HepG2 (cell line): ENCODE data around the gene EFEMP2. TPM values are rescaled to one million over a fixed set of nuclear protein-coding genes. Genes with fewer than 3 reads are reported as not detected.

ENCODE experiments used
- ASH2L ChIP-seq: fragments of 300-600, 200-600 bp; sonication (generic); IDR thresholded peaks from 2 replicates; pipeline ENCODE4 v1.7.0; 2017; ENCODE audit warnings: low read depth, mild to moderate bottlenecking, moderate library complexity, mixed read lengths, low read length; ENCODE audit not compliant: insufficient read length
- CREM ChIP-seq, 2 experiments: sonication (generic) in 1 of 2; formaldehyde crosslinking in 1 of 2; IDR thresholded peaks; 2 replicates each; pipeline versions ENCODE4 v1.4.0 to v1.6.1; 2016 to 2020; ENCODE audit warnings: antibody characterized with exemption in 1 of 2, mild to moderate bottlenecking in 1 of 2, missing genetic modification reagents in 1 of 2
- DPF2 ChIP-seq: sonication (generic); formaldehyde crosslinking; IDR thresholded peaks from 2 replicates; pipeline ENCODE4 v1.4.0; 2020; ENCODE audit warnings: mild to moderate bottlenecking, low read depth, missing genetic modification reagents, borderline replicate concordance
- EHMT2 ChIP-seq: fragments of 200-600 bp; sonication (generic); IDR thresholded peaks from 2 replicates; pipeline ENCODE4 v1.7.0; 2017; ENCODE audit warnings: antibody characterized with exemption, low read depth, low read length, borderline replicate concordance
- FOSL2 ChIP-seq: sonication (generic); formaldehyde crosslinking; IDR thresholded peaks from 2 replicates; pipeline ENCODE4 v1.4.0; 2020; ENCODE audit warnings: missing genetic modification reagents
- FOXA1 ChIP-seq, 2 experiments: fragments of 450-650 bp in 1 of 2; sonication (generic) in 1 of 2; formaldehyde crosslinking in 1 of 2; IDR thresholded peaks; 2 replicates each; pipeline versions ENCODE4 v1.4.0 to v1.6.1; 2016 to 2020; ENCODE audit warnings: missing genetic modification reagents in 1 of 2
- MATR3 ChIP-seq: sonication (generic); formaldehyde crosslinking; IDR thresholded peaks from 2 replicates; pipeline ENCODE4 v1.4.0; 2020; ENCODE audit warnings: missing genetic modification reagents
- MBNL3 ChIP-seq: fragments of 250-450 bp; sonication (Bioruptor Pico); conservative IDR thresholded peaks from 2 replicates; pipeline ENCODE4 v1.8.0; 2022; ENCODE audit warnings: mild to moderate bottlenecking, inconsistent platforms
- NFIB ChIP-seq: sonication (generic); formaldehyde crosslinking; IDR thresholded peaks from 2 replicates; pipeline ENCODE4 v1.9.0; 2021; ENCODE audit warnings: missing genetic modification reagents, mild to moderate bottlenecking, borderline replicate concordance
- NKX3-1 ChIP-seq: sonication (generic); formaldehyde crosslinking; IDR thresholded peaks from 2 replicates; pipeline ENCODE4 v1.5.0; 2020; ENCODE audit warnings: missing genetic modification reagents
- NR2F6 ChIP-seq, 2 experiments: IDR thresholded peaks; 2 replicates each; pipeline ENCODE4 v1.6.1; 2016; ENCODE audit warnings: antibody characterized with exemption in 1 of 2, mild to moderate bottlenecking in 1 of 2
- RELA ChIP-seq: sonication (generic); formaldehyde crosslinking; IDR thresholded peaks from 2 replicates; pipeline ENCODE4 v1.4.0; 2020; ENCODE audit warnings: missing genetic modification reagents
- ZBTB3 ChIP-seq: sonication (generic); formaldehyde crosslinking; IDR thresholded peaks from 2 replicates; pipeline ENCODE4 v1.4.0; 2020; ENCODE audit warnings: low read depth, mild to moderate bottlenecking, moderate library complexity, missing genetic modification reagents, borderline replicate concordance
- ZFY ChIP-seq: sonication (generic); formaldehyde crosslinking; IDR thresholded peaks from 2 replicates; pipeline ENCODE4 v1.4.0; 2020; ENCODE audit warnings: missing genetic modification reagents
- ZNF253 ChIP-seq: sonication (generic); formaldehyde crosslinking; IDR thresholded peaks from 2 replicates; pipeline ENCODE4 v1.8.0; 2022; ENCODE audit warnings: mild to moderate bottlenecking, missing genetic modification reagents, borderline replicate concordance
- ZNF552 ChIP-seq: sonication (generic); formaldehyde crosslinking; IDR thresholded peaks from 2 replicates; pipeline ENCODE4 v1.9.0; 2022; ENCODE audit warnings: missing genetic modification reagents, mild to moderate bottlenecking, borderline replicate concordance
- ZNF841 ChIP-seq: sonication (generic); formaldehyde crosslinking; IDR thresholded peaks from 2 replicates; pipeline ENCODE4 v1.8.1; 2023; ENCODE audit warnings: missing genetic modification reagents, borderline replicate concordance
- polyA plus RNA-seq, 8 experiments: library from polyadenylated mRNA; depleted of rRNA in 3 of 8; stranded (reverse) in 7 of 8; unstranded in 1 of 8; fragments of >200 nt; fragmentation: Illumina TruSeq in 4 of 8; extraction: Trizol in 4 of 8; gene quantifications; 2 replicates each; pipeline versions ENCODE4 v1.2.1 to v1.2.3, GENCODE V29; 2011 to 2016; ENCODE audit warnings: low read depth in 4 of 8, missing spikeins in 1 of 8, mixed read lengths in 1 of 8; ENCODE audit not compliant: insufficient read depth in 1 of 8
- total RNA-seq, 5 experiments: library from RNA; depleted of rRNA; stranded (reverse); fragments of >200 nt; fragmentation: Illumina TruSeq; extraction: Trizol; gene quantifications; 2 replicates each; pipeline ENCODE4 v1.2.3, GENCODE V29; 2016; ENCODE audit warnings: low read depth in 1 of 5
- TF ChIP-seq, protein P1 (sequence below): sonication (generic); formaldehyde crosslinking; conservative IDR thresholded peaks from 2 replicates; pipeline ENCODE4 v1.5.0; 2020; ENCODE audit warnings: missing genetic modification reagents
- TF ChIP-seq, protein P2 (sequence below): sonication (generic); formaldehyde crosslinking; IDR thresholded peaks from 2 replicates; pipeline ENCODE4 v1.5.0; 2020; ENCODE audit warnings: mild to moderate bottlenecking, missing genetic modification reagents
- TF ChIP-seq, protein P3 (sequence below): sonication (generic); formaldehyde crosslinking; IDR thresholded peaks from 2 replicates; pipeline ENCODE4 v1.4.0; 2020; ENCODE audit warnings: missing genetic modification reagents
- TF ChIP-seq, protein P4 (sequence below): sonication (generic); formaldehyde crosslinking; IDR thresholded peaks from 2 replicates; pipeline ENCODE4 v1.5.0; 2020; ENCODE audit warnings: missing genetic modification reagents
- TF ChIP-seq, protein P5 (sequence below): conservative IDR thresholded peaks from 2 replicates; pipeline ENCODE4 v1.6.1; 2018; ENCODE audit warnings: missing genetic modification reagents
- TF ChIP-seq, protein P6 (sequence below): sonication (generic); formaldehyde crosslinking; IDR thresholded peaks from 2 replicates; pipeline ENCODE4 v1.4.0; 2020; ENCODE audit warnings: missing genetic modification reagents, low read depth, mild to moderate bottlenecking, borderline replicate concordance

EFEMP2 gene
- total and polyA plus RNA-seq, 2 of the 13 experiments (the other 11 are each of a cell fraction or from before 2014, with no cell fraction given), result 7.4 to 29.7 TPM

DNA sequence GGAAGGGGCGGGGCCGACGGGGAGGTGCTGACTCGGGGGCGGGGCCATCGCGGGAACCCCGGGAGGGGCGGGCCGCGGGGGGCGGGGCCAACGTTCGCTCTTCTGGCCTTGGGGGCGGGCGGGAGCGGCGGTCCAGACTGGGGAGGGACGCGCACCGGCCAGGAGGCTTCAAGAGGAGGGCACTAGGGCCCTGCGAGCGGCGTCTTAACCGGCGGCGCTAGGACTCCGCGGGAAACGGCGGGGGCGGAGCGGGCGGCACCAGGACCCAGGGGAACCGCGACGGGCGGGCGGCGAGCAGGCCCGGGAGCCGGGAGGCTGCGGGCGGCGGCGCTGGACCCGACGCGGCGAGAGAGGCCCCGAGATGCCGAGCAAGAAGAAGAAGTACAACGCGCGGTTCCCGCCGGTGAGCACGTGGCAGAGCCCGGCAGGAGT is 46.6 kb upstream of the EFEMP2 start, which contains the start of gene DRAP1 (continued):
- peak; percentile 55; the same call in 1 of the 2 replicates for TF ChIP-seq NKX3-1 (CRISPR knock-in tag)
- TF ChIP-seq, protein P1, sequence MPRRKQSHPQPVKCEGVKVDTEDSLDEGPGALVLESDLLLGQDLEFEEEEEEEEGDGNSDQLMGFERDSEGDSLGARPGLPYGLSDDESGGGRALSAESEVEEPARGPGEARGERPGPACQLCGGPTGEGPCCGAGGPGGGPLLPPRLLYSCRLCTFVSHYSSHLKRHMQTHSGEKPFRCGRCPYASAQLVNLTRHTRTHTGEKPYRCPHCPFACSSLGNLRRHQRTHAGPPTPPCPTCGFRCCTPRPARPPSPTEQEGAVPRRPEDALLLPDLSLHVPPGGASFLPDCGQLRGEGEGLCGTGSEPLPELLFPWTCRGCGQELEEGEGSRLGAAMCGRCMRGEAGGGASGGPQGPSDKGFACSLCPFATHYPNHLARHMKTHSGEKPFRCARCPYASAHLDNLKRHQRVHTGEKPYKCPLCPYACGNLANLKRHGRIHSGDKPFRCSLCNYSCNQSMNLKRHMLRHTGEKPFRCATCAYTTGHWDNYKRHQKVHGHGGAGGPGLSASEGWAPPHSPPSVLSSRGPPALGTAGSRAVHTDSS (CRISPR knock-in tag), result no peak
- TF ChIP-seq, protein P2, sequence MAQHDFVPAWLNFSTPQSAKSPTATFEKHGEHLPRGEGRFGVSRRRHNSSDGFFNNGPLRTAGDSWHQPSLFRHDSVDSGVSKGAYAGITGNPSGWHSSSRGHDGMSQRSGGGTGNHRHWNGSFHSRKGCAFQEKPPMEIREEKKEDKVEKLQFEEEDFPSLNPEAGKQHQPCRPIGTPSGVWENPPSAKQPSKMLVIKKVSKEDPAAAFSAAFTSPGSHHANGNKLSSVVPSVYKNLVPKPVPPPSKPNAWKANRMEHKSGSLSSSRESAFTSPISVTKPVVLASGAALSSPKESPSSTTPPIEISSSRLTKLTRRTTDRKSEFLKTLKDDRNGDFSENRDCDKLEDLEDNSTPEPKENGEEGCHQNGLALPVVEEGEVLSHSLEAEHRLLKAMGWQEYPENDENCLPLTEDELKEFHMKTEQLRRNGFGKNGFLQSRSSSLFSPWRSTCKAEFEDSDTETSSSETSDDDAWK (CRISPR knock-in tag), result no peak
- peak; percentile 49; the same call in 1 of the 2 replicates for TF ChIP-seq ZBTB3 (CRISPR knock-in tag)
- TF ChIP-seq FOSL2 (CRISPR knock-in tag), result peak; percentile 79
- TF ChIP-seq, protein P3, sequence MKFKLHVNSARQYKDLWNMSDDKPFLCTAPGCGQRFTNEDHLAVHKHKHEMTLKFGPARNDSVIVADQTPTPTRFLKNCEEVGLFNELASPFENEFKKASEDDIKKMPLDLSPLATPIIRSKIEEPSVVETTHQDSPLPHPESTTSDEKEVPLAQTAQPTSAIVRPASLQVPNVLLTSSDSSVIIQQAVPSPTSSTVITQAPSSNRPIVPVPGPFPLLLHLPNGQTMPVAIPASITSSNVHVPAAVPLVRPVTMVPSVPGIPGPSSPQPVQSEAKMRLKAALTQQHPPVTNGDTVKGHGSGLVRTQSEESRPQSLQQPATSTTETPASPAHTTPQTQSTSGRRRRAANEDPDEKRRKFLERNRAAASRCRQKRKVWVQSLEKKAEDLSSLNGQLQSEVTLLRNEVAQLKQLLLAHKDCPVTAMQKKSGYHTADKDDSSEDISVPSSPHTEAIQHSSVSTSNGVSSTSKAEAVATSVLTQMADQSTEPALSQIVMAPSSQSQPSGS, result peak; percentile 73; the same call in 1 of the 2 replicates
- no peak for TF ChIP-seq ZNF253 (CRISPR knock-in tag)
- TF ChIP-seq, protein P4, sequence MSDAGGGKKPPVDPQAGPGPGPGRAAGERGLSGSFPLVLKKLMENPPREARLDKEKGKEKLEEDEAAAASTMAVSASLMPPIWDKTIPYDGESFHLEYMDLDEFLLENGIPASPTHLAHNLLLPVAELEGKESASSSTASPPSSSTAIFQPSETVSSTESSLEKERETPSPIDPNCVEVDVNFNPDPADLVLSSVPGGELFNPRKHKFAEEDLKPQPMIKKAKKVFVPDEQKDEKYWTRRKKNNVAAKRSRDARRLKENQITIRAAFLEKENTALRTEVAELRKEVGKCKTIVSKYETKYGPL (CRISPR knock-in tag), result no peak
- no peak for TF ChIP-seq NR2F6 (IDR thresholded peaks at IDR 0.05)
- peak; percentile 68 for TF ChIP-seq NR2F6 (CRISPR knock-in tag; IDR thresholded peaks at IDR 0.05)
- TF ChIP-seq RELA, result no peak; the same call in none of the 2 replicates
- TF ChIP-seq MBNL3 (CRISPR knock-in tag), result no peak
- TF ChIP-seq MATR3 (CRISPR knock-in tag), result no peak
- no peak for TF ChIP-seq EHMT2
- TF ChIP-seq CREM (IDR thresholded peaks at IDR 0.05), result no peak
- TF ChIP-seq CREM (CRISPR knock-in tag; IDR thresholded peaks at IDR 0.05), result peak; percentile 58; the same call in 1 of the 2 replicates
- TF ChIP-seq DPF2 (CRISPR knock-in tag), result no peak
- TF ChIP-seq ZNF841, result no peak
- TF ChIP-seq, protein P5, sequence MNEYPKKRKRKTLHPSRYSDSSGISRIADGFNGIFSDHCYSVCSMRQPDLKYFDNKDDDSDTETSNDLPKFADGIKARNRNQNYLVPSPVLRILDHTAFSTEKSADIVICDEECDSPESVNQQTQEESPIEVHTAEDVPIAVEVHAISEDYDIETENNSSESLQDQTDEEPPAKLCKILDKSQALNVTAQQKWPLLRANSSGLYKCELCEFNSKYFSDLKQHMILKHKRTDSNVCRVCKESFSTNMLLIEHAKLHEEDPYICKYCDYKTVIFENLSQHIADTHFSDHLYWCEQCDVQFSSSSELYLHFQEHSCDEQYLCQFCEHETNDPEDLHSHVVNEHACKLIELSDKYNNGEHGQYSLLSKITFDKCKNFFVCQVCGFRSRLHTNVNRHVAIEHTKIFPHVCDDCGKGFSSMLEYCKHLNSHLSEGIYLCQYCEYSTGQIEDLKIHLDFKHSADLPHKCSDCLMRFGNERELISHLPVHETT (CRISPR knock-in tag), result peak; percentile 94
- no peak for TF ChIP-seq FOXA1 (IDR thresholded peaks at IDR 0.05)
- TF ChIP-seq FOXA1 (CRISPR knock-in tag; IDR thresholded peaks at IDR 0.05), result peak; percentile 48
- TF ChIP-seq ZFY, result peak; percentile 72
- TF ChIP-seq ASH2L, result peak; percentile 82
- peak; percentile 32; the same call in 1 of the 2 replicates for TF ChIP-seq ZNF552 (CRISPR knock-in tag)
- TF ChIP-seq NFIB (CRISPR knock-in tag), result no peak
- TF ChIP-seq, protein P6, sequence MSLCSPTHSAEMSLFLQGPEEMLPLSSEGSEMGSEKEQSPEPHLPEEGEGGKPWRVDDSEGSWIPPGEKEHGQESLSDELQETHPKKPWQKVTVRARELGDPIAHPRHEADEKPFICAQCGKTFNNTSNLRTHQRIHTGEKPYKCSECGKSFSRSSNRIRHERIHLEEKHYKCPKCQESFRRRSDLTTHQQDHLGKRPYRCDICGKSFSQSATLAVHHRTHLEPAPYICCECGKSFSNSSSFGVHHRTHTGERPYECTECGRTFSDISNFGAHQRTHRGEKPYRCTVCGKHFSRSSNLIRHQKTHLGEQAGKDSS, result no peak
